Uterus (tissue), 4 donors: Measurements from ENCODE around the gene SH3PXD2A. TPM values are rescaled to one million over a fixed set of nuclear protein-coding genes. Genes with fewer than 3 reads are reported as not detected.
A peak's percentile ranks its signal among the peaks of the same experiment; 100 is the strongest.

ENCODE experiments used
- DNase-seq, 2 donors: peaks; one replicate each; pipeline ENCODE4 v3.0.0-alpha.2; 2019 to 2020
- H3K27ac ChIP-seq, 2 donors: fragments of 200-600 bp; sonication (generic); 1 replicate in 1 of 2; 2 replicates in 1 of 2; pipeline ENCODE4 v1.5.1; 2016 to 2018
- H3K27me3 ChIP-seq, 2 donors: fragments of 200-600 bp; sonication (generic); one replicate each; pipeline ENCODE4 v1.5.1; 2018 to 2019; ENCODE audit warnings: control low read depth in 1 of 2
- H3K36me3 ChIP-seq, 2 donors: fragments of 200-600 bp; sonication (generic); one replicate each; pipeline ENCODE4 v1.5.1; 2019; ENCODE audit warnings: control low read depth in 1 of 2
- H3K4me1 ChIP-seq, 2 donors: fragments of 200-600 bp; sonication (generic); one replicate each; pipeline ENCODE4 v1.5.1; 2018 to 2019; ENCODE audit warnings: control low read depth in 1 of 2
- H3K4me3 ChIP-seq, 2 donors: fragments of 200-600 bp; sonication (generic); 1 replicate in 1 of 2; 2 replicates in 1 of 2; pipeline ENCODE4 v1.5.1; 2018 to 2019; ENCODE audit warnings: mild to moderate bottlenecking in 1 of 2
- H3K9me3 ChIP-seq, 2 donors: fragments of 200-600 bp; sonication (generic); one replicate each; pipeline ENCODE4 v1.5.1; 2019; ENCODE audit warnings: control low read depth in 1 of 2
- CTCF ChIP-seq, 4 experiments: fragments of 200-600 bp in 2 of 4; fragments of 450-650 bp in 2 of 4; sonication (generic) in 2 of 4; IDR thresholded peaks; one replicate each; pipeline ENCODE4 v1.5.1; 2016 to 2019; ENCODE audit warnings: antibody characterized with exemption in 4 of 4, mild to moderate bottlenecking in 2 of 4, moderate library complexity in 1 of 4
- POLR2A ChIP-seq, 2 donors: fragments of 450-650 bp; IDR thresholded peaks; one replicate each; pipeline ENCODE4 v1.6.1; 2016; ENCODE audit warnings: antibody characterized with exemption in 2 of 2, mild to moderate bottlenecking in 1 of 2, moderate library complexity in 1 of 2
- intact Hi-C: fragments of 100-400 bp; cut with DNase I; formaldehyde crosslinking; loops from one replicate; pipeline ENCODE4 v1.15.1; 2023; ENCODE audit warnings: low total_unique reads
- total RNA-seq, 4 donors: library from RNA; depleted of rRNA in 3 of 4; stranded (reverse); fragments of >200 nt in 3 of 4; gene quantifications; one replicate each; pipeline versions ENCODE4 v1.1.0 to v1.2.4, GENCODE V29; 2014 to 2023
- donor health status: DM: yes; HTN: yes; CAD: no.

Gene SH3PXD2A
- total RNA-seq, 4 donors from 2014 or later = 12.6 to 117 (median 46.6) TPM

- H3K27me3 ChIP-seq = no peaks in the 10 kb centered on the region
- no peaks in the 10 kb centered on the region for H3K9me3 ChIP-seq
- peaks cover 34 to 51% of the 10 kb centered on the region in 2 donors for H3K4me1 ChIP-seq
- TF ChIP-seq POLR2A (IDR thresholded peaks at IDR 0.05) (no peak), CTCF (IDR thresholded peaks at IDR 0.05) (no peak)
- H3K36me3 ChIP-seq = no peaks in the 10 kb centered on the region
- no peak overlapping the region for H3K4me3 ChIP-seq
- intact Hi-C loops = no loop called here
- peak overlapping the region; percentile 71 to 73 for H3K27ac ChIP-seq
- no peak for DNase-seq
These were observed 202.6 kb downstream of the SH3PXD2A start for GRCh38 chr10:103652599-103653281.

GRCh38 chr10:103651783-103652476 lies 203.4 kb downstream of the SH3PXD2A start:
- TF ChIP-seq POLR2A (IDR thresholded peaks at IDR 0.05) (no peak), CTCF (IDR thresholded peaks at IDR 0.05) (no peak)
- Histone ChIP-seq H3K36me3 (no peaks in the 10 kb centered on the region), H3K27me3 (no peaks in the 10 kb centered on the region), H3K4me3 (no peak overlapping the region), H3K27ac (peak overlapping the region; percentile 71 to 73), H3K9me3 (no peaks in the 10 kb centered on the region), H3K4me1 (peaks cover 34 to 51% of the 10 kb centered on the region in 2 donors)
- intact Hi-C loops = no loop called here
- peak in 1 of 2 donors; percentile 56 for DNase-seq

GRCh38 chr10:103651333-103651732 lies 204.0 kb downstream of the SH3PXD2A start:
- H3K27me3 ChIP-seq = no peaks in the 10 kb centered on the region
- DNase-seq = no peak
- no peaks in the 10 kb centered on the region for H3K9me3 ChIP-seq
- H3K27ac ChIP-seq = peak overlapping the region; percentile 71 to 73
- intact Hi-C loops = no loop called here
- H3K36me3 ChIP-seq = no peaks in the 10 kb centered on the region
- H3K4me1 ChIP-seq = peaks cover 34 to 51% of the 10 kb centered on the region in 2 donors
- TF ChIP-seq POLR2A (IDR thresholded peaks at IDR 0.05) = no peak
- TF ChIP-seq CTCF (IDR thresholded peaks at IDR 0.05) = no peak
- H3K4me3 ChIP-seq = no peak overlapping the region

- intact Hi-C loops = no loop called here
- DNase-seq = no peak
- Histone ChIP-seq H3K4me3 (no peak overlapping the region), H3K4me1 (peaks cover 39 to 53% of the 10 kb centered on the region in 2 donors), H3K27me3 (no peaks in the 10 kb centered on the region), H3K36me3 (no peaks in the 10 kb centered on the region), H3K27ac (peak overlapping the region; percentile 73), H3K9me3 (no peaks in the 10 kb centered on the region)
- no peak for TF ChIP-seq CTCF (IDR thresholded peaks at IDR 0.05)
- TF ChIP-seq POLR2A (IDR thresholded peaks at IDR 0.05) = no peak
These were observed 205.5 kb downstream of the SH3PXD2A start for GRCh38 chr10:103649654-103650423.
